ENCODE measurements around the gene FITM2.

DNA sequence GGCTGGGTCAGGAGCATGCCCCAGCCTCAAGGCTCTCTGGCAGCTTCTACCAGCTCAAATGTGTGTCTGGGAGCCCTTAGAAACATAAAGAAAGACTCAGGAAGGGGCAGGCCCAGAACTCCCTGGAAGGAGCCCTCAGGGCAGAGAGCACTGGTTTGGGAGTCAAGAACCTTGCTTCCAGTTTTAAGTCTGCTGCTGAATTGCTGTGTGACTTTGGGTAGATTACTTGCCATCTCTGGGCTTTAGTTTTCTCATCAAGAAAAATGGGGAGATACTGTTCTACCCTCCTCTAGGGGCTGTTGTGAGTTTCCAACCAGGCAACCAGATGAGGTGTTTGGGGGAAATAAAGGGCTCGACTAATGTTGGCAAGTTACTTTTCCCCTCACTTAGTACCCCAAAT is 55.1 kb downstream of the FITM2 start:
- no peak for TF ChIP-seq POLR2A (IDR thresholded peaks at IDR 0.05; ENCODE audit: low read length)
- no peak for TF ChIP-seq GATA1 (IDR thresholded peaks at IDR 0.05; ENCODE audit: low read depth, low read length)

All from erythroblast (primary cell).